Stimulated activated CD4-positive, alpha-beta T cell treated with anti-CD3 and anti-CD28 coated beads, Interleukin-4, amount 100 ng/mL, for 24 hours (primary cell): Measurements from ENCODE around the gene CNBD2.
"Not testable (repeated sequence)": the region's sequence is repeated elsewhere in the genome, so short reads cannot be mapped to it uniquely, and the experiment has no call there.

ENCODE experiments used
- DNase-seq: peaks from one replicate; pipeline ENCODE4 v3.0.0-alpha.2; 2020

The CNBD2 gene

DNA sequence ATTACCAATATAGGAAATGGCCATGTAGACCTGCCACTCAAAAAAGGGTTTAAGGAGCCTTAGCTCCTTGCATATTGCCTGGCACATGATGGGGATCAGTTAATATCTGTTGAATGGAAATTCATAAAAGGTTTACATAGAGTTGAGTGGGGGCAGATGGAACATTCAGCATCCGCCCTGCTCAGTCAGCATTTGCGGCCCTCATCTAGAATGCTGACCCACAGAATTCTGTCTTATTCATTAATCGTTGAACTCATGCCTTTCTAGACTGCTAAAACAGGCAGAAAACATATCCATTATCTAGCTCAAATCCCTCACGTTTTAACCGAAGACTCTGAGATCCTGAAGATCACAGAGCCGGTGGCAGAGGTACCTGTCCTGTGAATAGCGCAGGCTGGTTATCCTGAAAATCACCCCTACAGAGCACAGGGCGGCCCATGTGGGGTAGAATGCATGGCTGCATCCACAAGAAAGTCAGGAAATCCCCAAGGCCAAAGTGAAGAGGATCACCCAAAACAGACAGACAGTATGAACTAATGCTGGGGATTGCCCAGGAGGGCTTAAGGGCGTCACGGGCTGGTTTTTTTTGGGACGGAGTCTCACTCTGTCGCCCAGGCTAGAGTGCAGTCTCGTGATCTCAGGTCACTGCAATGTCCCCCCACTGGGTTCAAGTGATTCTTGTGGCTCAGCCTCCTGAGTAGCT is 59.9 kb downstream of the CNBD2 start:
- no peak for DNase-seq

DNA sequence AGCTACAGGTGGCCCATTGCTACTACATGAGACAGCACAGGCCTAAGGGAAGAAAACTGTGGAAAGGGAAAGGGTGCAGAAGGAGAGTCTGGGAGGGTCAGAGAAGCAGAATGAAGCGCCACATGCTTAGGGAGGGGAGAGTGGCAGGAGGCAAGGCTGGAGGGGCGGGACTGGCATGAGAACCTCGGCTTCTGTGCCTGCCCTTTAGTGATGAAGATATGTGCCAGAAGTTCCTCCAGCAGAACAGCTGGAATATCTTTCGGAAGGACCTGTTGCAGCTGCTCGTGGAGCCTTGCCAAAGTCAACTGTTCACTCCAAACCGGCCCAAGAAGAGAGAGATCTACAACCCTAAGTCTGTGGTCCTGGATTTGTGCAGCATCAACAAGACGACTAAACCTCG is 61.8 kb downstream of the CNBD2 start:
- no peak for DNase-seq

DNA sequence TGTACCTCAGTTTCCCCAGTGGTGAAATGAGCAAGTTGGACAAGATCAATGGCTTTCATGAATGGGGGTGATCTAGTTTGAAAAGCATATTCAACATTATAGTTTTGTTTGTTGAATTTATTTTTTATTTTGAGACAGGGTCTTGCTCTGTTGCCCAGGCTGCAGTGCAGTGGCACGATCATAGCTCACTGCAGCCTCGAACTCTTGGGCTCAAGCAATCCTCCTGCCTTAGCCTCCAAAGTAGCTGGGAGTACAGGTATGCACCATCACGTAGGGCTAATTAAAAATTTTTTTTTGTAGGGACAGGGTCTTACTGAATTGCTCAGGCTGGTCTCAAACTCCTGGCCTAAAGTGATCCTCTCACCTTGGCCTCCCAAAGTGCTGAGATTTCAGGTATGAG is 63.4 kb downstream of the CNBD2 start:
- DNase-seq = no peak

DNA sequence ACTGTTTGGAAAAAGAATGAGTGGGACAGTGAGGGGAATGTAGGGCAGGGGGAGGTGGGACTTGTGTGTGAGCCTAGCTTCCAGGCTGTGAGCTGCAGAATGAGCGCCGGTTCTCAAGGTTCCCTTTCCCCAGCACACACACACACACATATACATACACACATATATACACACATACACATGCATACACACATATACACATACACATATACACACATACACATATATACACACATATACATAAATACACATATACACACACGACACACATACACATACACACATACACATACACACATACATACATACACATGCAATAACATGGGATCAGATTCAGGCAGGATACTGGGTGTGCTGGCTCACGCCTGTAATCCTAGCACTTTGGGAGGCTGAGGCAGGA is 66.5 kb downstream of the CNBD2 start:
- DNase-seq = no peak

DNA sequence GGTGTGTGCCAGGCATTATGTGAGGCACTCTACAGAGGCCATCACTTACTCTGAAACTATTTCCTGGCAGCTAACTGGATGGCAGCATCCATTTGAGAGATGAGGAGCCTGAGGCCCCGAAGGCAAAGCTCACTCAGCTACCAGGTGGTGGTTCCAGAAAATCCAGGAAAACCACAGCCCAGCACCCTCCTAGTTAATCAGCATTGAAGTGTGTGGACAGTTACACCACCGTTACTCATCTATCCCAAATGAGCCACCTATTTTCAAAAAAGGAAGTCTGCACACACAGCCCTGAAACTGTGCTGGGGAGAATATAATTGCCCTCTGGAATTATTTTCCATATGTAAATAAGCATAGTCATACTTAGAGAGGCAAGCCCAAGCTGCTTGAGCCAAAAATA is 67.4 kb downstream of the CNBD2 start:
- no peak for DNase-seq

DNA sequence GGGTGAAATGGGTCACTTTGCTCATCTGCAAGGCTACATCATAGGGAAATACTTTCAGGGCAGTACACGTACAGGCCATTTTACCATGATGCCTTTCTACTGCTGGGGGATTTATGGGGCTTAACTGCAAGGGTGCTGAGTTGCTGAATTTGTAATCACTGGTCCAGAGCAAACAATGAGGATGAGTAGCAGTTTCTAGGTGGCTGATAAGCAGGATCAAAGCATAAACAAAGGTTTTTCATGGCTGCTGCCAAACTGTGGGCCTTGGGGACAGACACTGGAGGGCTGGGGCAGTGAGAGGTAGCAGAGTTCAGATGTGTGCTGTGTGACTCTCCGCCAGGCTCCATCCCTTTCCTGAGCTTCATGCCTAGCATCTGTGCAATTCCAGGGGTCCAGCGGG is 68.3 kb downstream of the CNBD2 start:
- no peak for DNase-seq

DNA sequence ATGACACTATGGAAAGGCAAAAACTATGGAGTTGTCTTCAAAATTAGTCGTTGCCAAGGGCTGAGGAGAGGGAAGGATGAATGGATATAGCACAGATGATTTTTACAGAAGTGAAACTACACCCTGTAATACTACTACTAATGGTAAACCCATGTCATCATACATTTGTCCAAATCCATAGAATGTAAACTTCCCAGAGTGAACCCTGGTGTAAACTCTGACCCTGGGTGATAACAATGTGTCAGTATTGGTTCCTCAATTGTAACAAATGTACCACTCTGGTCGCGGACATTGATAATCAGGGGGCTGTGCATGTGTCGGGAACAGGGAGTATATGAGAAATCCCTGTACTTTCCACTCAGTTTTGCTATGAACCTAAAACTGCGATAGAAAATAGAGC is 72.2 kb downstream of the CNBD2 start:
- no peak for DNase-seq

DNA sequence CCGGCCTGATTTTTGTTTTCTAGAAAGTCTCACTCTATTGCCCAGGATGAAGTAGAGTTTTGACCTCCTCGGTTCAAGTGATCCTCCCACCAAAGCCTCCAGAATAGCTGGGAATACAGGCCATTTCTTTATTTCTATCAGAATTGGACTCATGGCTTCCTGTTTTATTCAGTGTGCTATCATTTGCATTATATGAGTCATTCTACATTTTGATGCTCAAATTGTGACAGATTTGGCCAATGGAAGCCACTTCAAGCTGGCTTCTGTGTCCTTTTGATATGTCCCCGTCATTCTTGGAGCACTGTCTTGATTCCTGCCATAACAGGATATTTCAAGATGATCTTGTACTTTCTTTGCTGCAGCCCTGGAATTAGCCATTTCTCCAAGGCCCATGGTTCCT is 75.1 kb downstream of the CNBD2 start:
- DNase-seq = no peak

DNA sequence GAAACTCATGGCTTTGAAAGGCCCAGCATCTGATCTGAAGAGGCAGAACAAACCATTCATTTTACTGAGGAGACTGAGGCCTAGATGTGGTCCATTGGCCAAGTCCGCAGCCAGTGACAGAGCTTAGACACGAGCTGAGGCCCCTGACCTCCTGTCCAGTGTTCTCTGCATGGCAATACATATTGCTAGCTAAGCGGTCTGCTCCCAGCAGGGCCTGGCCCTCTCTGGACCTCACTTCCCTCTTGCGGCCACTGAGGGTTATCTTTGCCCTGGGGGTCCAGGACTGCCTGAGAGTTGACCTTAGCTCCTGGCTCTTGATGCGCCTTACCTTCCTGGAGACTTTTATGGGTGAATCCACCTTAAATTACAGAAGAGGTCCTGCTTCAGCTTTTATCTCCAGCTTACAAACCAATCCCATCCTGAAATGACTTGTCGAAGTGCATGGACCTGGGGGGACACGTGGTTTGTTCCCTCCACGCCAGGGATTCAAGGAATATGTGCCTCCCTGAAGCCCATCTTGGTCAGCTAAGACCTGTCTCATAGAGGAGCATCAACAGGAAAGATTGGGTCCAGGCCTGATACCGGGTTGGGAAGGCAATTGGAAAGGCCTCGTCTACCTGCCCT is 75.6 kb downstream of the CNBD2 start:
- no peak for DNase-seq

DNA sequence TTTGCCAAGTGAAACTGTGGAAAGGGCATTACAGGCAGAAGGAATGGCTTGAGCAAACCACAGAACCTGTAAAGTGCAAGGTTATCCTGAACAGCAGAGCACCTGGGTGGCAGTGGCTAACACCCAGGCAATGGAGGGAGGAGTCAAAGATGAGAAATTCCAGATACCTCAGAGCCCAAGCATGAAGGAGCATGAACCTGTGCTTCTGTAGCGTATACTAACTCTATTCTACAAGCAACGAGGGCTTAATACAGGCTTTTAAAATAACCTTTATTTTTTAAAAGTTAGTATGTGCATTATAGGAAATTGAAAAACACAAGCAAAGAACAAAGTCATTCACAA is 77.0 kb downstream of the CNBD2 start:
- no peak for DNase-seq

DNA sequence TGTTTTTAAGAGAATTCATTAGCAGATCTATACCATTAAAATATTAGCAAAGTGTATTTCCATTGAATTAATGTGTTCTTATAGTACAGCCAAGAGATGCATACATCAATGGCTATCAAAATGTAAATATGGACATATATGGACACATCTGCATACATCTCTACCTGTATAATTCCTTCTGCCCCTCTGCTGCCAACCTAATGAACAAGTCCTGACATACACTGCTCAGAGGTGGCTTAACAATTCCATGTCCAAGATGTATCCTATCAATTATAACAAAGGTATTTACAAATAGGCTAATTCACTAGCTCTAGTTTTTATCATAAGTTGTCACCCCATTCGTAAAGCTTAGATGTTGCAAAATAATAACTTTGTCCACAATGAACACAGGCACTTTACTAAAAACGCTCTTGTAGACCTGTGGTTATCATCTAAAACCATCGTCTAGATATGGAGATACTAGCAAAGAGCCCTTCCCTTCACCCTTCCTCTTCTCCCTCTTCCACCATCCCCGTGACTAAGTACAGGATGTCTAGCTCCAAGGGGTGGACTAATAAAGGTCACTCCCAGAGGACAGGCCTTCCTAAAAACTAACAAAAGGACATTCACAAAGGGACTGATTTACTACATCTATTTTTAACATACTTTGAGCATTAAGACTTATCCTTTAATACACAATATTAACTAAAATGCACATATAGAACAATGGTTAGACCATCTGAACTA is 77.8 kb downstream of the CNBD2 start:
- DNase-seq = not testable (repeated sequence)

DNA sequence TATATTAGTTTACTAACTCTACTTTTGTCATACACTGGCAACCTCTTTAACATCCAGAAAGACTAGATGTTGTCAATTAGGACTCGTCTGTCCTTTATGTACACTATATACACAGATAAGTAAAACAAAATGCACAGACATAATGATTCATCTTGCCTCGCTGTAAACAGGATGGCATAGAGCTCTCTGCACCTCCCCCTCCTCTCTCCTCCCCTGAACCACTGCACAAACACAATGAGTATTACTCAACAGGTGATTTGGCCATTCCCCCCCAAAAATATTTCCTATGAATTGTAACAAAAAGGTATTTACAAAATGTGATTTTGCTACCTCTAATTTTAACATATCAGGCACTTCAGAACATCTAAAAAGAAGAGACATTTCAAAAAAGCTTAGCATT is 81.0 kb downstream of the CNBD2 start:
- not testable (repeated sequence) for DNase-seq

DNA sequence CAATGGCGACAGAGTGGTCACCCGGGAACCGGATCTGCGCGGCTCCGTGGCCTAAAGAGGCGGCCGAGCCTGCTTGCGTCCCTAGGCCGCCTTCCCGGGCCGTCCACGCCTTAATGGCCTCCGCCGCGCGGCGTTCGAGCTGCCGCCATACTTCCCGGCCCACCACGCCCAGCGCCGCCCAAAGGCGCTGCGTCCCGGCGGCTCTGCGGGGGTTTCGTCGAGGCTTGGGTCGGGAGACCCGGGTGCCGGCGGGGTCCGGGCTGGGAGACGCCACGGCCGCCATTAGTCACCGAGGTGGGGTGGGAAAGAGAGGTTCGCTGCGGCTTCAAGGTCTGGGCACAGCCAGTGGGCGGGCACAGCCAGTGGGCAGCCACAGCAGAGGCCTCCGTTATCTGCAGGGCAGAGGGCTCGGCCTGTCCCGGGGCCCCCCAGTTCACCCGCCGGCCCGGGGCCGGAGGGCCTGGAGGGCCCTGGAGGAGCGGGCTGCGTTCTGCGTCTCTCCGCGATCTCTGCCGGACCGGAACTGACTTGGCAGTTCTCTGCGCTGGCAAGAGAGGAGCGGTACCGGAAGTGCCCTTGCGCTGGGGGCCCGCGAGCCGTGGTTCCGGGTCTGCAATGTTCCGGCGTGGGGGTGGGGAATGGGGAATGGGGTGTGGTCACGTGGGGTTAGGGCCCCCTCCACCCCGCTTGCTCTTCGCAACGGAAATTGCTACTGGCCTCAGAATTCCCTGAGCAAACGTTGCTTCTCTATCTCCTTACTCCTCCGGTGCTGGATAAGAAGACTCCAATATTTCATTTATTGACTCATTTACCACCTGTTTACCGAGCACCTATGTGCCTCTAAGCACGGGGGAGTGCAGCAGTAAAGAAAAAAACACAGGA is 82.3 kb downstream of the CNBD2 start:
- peak; percentile 94 for DNase-seq

DNA sequence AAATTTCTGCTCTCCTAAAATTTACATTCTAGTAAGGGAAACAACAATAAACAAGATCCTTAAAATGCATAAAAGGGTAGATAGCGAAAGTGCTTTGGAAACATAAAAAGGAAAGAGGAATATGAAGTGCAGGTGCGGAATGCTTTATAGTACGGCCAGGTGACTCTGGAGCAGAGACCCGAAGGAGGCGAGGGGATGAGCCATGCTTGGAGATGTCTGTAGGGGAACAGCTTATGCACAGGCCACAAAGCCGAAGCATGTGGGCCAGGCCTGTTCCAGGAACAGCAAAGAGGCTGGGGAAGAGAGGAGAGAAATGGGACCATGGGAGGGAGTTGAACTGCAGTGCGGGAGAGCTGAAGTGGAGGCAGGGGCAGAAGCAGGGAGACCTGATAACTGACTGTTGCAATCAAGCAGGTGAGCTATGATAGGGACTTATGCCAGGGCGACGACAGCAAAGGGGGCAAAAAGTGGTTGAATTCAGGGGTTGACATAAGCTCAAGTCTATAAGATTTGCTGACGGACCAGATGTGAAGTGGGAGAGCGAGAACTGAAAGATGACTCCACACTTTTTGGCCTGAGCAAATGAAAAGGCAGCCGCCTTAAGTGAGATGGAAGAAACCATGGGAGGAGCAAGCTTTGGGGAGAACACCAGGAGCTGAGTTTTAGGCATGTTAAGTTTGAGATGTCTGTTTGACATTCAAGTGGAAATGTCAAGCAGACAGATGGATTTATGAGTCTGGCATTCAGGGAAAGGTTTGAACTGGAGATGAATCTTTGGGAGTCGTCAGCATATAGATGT is 83.1 kb downstream of the CNBD2 start:
- no peak for DNase-seq

DNA sequence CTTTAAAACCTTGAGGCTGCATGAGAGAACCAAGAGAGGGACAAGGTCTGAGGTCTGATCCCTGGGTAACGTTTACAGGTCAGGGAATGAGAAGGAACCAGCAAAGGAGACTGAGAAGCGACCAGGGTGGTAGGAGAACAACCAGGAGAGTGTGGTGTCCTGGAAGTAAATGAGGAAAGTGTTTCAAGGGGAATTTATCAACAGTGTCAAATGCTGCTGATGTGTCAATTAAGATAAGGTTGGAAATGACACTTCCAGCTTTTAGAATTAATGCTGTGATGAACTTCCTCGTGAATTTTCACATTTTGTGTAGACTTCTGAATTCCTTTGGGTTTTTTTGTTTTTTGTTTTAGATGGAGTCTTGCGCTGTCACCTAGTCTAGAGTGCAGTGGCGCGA is 83.7 kb downstream of the CNBD2 start:
- DNase-seq = no peak

DNA sequence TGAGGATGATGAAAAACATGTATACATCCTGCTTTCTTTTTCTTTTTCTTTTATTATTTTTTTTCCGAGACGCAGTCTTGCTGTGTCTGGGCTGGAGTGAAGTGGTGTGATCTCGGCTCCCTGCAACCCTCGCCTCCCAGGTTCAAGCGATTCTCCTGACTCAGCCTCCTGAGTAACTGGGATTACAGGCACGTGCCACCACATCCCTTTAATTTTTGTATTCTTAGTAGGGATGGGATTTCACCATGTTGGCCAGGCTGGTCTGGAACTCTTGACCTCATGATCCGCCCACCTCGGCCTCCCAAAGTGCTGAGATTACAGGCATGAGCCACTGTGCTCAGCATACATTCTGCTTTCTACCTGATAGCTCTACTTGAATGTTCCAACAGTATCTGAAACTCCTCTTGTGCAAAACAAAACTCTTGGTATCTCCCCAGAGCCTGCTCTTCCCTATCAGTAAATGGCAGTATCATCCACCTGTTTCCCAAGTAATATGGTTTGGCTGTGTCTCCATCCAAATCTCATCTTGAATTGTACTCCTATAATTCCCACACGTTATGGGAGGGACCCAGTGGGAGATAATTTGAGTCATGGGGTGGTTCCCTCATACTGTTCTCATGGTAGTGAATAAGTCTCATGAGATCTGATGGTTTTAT is 85.6 kb downstream of the CNBD2 start:
- DNase-seq = not testable (repeated sequence)

DNA sequence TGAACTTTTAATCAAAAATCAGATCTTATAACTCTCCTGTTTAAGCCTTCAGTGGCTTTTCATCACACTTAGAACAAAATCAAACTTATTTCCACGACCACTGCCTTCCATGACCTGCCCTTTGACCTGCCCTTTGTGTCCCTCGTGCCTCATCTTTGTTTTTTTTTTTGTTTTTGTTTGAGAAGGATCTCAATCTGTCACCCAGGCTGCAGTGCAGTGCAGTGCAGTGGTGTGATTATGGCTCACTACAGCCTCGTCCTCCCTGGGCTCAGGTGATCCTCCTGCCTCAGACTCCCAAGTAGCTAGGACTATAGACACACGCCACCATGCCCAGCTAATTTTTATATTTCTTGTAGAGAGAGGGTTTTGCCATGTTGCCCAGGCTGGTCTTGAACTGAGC is 86.8 kb downstream of the CNBD2 start:
- no peak for DNase-seq

DNA sequence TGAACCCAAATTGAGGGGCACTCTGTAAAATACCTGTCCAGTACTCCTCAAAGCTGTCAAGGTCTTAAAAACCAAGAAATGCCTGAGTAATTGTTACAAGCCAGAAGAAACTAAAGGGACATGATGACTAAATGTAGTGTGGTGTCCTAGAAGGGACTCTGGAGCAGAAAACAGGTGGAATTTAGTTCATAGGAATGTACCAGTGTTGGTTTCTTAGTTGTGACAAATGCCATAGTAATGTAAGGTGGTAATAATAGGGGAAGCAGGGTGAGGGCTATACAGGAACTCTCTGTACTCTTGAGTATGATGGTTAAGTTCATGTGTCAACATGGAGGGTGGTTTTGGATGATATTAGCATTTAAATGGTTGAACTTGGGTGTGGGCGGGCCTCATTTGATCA is 92.3 kb downstream of the CNBD2 start:
- DNase-seq = no peak

DNA sequence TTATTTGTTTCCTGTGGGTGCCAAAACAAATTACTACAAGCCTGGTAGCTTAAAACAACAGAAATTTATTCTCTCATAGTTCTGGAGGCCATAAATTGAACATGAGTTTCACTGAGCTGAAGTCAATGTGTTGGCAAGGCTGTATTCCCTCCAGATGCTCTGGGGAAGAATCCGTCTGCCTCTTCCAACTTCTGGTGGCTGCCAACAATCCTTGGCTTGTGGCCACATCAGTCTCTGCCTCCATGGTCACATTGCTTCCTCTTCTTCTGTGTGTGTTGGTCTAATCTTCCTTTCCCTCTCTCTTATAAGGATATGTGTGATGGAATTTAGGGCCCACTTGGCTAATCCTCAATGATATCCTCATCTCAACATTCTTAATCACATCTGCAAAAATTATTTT is 93.4 kb downstream of the CNBD2 start:
- DNase-seq = no peak

DNA sequence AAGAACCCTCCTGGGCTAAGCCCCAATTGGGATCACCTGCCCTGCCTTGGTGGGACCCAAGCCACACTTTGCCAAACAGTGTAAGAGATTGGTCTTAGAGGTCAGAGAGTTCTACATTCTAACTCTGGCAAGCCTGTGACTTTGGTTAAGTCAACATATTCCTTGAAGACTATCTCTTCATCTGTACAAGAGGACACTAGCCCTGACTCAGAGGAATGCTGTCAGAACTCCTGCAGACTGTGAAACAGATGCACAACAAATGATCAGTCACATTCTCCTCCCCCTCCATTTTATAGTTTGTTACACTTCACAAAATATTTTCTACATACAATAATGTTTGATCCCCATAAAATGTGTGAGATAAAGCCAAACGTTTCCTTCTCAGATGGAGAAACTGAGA is 94.4 kb downstream of the CNBD2 start:
- no peak for DNase-seq

DNA sequence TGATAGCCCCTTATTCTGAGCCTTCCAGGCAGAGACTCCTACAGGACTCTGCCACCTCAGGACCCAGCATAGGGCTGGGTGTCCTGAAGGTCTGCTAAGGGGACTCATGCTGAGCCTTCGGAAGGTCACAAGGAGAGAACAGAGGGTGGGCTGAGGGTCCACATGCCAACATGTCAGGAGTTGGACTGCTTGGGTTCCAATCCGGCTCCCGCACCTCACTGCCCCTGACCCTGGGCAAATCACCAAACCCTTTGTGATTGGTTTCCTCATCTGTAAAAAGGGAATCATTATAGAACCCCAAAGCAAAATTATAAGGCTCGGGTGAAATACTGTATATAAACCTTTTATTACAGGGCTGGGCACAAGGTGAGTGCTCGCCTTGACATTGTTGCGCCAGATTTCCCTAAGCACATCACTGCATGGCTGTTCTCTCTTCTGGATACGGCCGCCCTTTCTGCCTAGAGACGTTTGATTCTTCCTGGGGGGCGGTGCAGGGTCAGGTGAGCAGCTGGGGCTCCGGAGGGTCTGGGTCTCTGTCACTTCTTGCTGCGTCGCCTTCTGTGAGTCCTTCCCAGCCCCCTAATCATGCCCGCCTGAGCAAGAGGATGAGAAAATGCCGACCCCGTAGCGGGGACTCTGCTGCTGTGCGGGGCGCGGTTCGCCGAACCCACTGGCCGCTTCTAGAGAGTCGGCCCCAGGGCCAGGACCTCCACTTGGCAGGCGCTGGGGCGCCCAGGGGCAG is 95.7 kb downstream of the CNBD2 start:
- DNase-seq = no peak
